GM10266 (cell line): ENCODE measurements around the gene ERC1.

Experiments used
- DNase-seq: peaks from one replicate; pipeline ENCODE4 v3.0.0; 2012; ENCODE audit errors: extremely low spot score
- TF ChIP-seq, protein P1 (sequence below): IDR thresholded peaks from 2 replicates; pipeline ENCODE4 v1.5.1; 2012; ENCODE audit warnings: mild to moderate bottlenecking, low read depth; ENCODE audit not compliant: control insufficient read depth, insufficient read depth; ENCODE audit errors: missing control alignments

Gene ERC1

DNA sequence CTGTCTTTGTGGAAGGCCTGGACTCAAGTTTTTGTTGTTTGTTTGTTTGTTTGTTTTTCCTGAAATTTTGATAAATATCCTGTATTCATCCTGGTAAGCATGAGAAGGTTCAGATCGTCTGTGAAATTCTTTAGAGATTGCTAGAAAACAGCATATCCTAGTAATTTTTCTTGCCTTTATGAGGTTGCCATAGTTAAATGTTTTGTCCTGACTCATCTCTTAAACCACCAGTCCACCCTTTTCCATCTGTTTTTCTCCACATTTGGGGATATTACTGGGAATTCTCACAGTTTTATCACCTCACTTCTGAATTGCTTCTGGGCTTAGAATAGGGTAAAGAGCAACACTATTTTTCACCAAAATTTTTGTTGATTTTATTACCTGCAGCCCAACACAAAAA, 355.1 kb downstream of the ERC1 start:
- no peak for DNase-seq
- TF ChIP-seq, protein P1, sequence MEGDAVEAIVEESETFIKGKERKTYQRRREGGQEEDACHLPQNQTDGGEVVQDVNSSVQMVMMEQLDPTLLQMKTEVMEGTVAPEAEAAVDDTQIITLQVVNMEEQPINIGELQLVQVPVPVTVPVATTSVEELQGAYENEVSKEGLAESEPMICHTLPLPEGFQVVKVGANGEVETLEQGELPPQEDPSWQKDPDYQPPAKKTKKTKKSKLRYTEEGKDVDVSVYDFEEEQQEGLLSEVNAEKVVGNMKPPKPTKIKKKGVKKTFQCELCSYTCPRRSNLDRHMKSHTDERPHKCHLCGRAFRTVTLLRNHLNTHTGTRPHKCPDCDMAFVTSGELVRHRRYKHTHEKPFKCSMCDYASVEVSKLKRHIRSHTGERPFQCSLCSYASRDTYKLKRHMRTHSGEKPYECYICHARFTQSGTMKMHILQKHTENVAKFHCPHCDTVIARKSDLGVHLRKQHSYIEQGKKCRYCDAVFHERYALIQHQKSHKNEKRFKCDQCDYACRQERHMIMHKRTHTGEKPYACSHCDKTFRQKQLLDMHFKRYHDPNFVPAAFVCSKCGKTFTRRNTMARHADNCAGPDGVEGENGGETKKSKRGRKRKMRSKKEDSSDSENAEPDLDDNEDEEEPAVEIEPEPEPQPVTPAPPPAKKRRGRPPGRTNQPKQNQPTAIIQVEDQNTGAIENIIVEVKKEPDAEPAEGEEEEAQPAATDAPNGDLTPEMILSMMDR = no peak

DNA sequence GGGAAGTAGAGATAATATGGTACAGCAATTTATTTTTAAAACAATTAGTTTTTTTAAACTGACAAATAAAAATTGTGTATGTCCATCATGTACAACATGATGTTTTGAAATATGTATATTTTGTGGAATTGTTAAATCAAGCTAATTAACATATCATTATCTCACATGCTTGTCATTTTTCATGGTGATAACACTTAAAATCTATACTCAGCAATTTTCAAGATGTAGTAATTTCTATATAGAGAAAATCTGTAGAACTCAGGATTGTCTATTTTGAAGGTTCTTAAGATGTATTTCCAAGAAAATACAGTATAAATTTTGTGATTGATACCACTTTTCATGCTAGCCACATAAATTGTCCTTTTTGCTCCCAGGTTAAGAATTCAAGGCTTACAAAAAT, 356.3 kb downstream of the ERC1 start:
- DNase-seq = no peak
- TF ChIP-seq, protein P1 = no peak

DNA sequence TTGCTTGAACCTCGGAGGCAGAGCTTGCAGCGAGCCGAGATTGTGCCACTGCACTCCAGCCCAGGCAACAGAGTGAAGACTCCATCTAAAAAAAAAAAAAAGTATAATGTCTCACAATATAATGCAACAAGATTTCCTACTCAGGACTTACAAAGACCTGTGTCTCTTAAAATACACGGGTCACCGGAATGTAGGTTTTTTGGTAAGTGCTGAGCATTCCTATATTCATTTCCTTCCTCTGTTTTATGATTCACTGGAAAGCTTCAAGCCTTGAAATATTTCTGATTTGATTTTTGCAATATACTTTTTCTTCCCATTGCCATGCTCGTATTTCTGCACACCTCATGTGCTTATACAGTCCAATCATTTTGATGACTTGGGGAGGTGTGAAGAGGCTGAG, 357.6 kb downstream of the ERC1 start:
- DNase-seq = no peak
- TF ChIP-seq, protein P1 = no peak

DNA sequence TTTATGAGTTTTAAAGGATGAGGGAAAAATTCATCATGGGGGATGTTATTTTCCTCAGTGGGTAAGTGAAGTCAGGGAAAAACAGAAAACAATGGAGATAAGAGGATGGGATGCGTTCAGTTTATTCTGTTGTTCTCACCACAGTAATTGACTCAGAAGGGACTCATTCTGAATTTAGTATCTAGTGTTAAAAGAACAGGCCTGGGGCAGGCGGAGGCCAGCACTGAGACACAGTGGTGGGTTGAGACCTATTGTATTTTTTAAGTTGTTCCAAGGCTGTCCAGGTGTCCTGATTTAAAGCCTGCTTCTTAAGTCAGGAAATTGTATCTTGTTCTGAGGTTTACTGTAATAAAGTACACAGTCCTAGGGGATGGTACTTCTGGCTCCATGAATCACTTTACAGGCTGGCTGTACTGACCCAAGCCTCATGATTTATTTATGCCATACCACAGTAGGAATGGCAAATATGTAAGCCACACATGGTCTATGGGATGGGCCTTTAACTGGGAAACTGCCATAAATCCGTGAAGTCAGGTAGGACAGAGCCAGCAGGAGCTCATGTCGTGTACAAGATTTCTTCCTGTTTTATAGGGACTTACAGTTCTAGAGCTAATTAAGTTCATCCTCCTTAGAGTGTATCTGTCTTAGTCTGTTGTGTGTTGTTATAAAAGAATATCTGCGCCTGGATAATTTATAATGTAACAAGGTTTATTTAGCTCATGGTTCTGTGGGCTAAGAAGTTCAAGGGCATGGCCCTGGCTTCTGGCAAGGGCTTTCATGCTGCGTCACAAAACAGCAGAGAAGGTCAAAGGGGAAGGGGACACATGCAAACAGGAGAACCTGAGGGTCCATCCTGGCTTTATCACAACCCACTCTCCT, 359.3 kb downstream of the ERC1 start:
- TF ChIP-seq, protein P1 = no peak
- DNase-seq = no peak

DNA sequence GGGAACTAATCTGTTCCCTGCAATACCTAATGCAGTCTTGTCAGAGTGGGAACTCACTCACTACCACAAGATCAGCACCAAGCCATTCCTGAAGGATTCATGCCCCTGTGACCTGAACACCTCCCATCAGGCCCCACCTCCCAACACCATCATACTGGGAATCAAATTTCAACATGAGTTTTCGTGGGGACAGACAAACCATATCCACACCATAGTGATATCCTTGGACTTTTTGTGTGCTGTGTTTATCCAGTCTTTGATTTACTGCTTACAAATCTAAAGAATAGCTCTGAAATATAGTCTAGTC, 359.9 kb downstream of the ERC1 start:
- TF ChIP-seq, protein P1 = no peak
- DNase-seq = no peak

DNA sequence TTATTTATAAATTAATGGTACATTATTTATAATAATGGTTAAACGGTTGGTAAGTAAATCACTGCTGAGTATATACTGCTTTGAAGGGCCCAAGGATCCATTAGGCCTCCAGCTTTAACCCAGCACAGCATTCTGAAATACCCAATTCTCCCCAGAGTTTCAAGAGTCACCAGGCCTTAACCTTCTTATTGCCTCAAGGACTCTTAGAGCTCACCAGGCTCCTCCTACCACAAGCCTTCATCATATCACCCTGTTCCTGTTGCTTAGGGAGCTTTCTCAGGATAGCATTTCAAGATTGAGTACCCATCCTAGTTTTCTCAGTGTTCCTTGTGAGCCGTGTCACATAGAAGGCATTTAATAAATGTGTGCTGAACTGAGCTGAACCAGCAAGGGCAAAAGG, 360.9 kb downstream of the ERC1 start:
- no peak for DNase-seq
- TF ChIP-seq, protein P1 = no peak

DNA sequence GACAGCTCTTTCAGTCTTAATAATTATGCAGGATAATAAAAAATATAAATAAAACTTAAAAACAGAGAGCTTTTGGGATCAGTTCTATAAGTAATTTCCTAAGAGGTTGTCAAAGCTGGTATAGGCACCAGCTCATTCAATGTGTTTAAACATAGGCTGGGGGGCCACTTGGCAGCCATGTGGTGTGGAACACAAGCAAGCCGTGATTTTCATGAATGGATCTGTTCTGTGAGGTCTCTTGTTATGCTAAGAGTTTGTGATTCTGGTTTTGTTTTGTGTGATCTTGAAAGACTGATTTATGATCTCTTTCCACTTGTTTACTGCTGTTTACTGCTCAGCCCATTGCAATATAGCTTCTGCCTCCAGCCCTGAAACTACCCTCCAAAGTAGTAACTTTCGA, 362.4 kb downstream of the ERC1 start:
- TF ChIP-seq, protein P1 = no peak
- DNase-seq = no peak
